ENCODE measurements around the gene FGD3.

GRCh38 chr9:93020151-93020550 is 72.8 kb downstream of the FGD3 start:
- no peak for TF ChIP-seq CTCF (optimal IDR thresholded peaks at IDR 0.05 in 1 of 3, IDR thresholded peaks at IDR 0.05 in 1 of 3, conservative IDR thresholded peaks at IDR 0.05 in 1 of 3; ENCODE audit: extremely low read depth in 1 of 3, insufficient read depth in 2 of 3, low read length in 3 of 3)
- TF ChIP-seq EZH2 (IDR thresholded peaks at IDR 0.05; ENCODE audit: low read length) = no peak

All from keratinocyte (primary cell).